NCI-H1930 (cell line): ENCODE data around the gene COMT.

ENCODE experiments used
- DNase-seq, 2 experiments: peaks; one replicate each; lab custom pipeline; 2025; lab: John Stamatoyannopoulos, UW

Gene COMT

DNA sequence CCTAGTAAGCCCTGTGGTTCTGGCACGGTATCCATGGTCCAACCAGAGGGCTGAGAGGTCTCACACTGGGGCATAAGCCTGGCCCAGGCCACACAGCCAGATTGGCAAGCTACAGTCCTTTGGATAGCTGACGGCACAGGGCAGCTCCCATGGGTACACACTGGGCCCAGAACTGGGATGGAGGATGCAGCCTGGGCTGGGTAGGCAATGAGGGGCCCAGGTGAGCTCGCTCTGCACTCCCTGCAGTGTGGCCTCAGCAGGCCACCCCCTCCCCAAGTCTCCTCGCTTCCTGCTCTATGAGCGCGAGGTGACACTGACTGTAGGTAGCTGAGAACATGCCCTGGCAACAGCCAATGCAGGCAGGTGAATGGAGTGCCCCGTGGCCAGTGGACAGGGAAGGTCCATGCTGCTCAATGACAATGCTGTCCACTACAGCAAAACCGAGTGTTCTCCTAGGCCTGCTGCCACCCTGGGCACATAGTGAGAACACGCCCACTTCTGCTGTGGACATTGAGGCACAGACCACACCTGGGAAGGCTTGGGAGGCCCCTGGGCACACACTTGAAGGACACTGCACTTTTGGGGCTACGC lies 71.3 kb downstream of the COMT start:
- DNase-seq, result no peak

DNA sequence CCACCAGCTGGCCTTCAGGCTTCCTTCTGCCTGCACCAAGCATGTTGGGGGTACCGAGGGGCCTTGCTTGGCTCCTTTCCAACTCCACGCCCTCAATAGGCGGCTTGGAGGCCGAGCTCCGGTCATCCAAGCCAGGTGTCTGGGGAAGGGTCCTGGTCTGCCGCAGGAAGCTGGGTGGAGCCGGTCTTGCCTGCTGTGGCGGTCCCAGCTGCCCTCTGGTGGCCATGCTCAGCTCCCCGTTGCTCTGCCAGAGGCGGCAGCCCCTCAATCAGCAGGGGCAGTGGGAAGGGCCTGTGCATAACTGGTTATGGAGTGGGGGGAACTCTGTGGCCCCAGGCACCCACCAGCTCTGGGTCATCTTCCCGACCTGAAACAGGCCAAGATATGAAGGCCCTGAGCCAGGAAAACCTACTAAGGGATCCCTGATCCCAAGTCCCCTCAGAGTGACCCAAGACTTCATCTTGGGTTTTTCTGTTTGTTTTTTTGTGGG lies 71.9 kb downstream of the COMT start:
- DNase-seq, result peak; percentile 15 to 17

DNA sequence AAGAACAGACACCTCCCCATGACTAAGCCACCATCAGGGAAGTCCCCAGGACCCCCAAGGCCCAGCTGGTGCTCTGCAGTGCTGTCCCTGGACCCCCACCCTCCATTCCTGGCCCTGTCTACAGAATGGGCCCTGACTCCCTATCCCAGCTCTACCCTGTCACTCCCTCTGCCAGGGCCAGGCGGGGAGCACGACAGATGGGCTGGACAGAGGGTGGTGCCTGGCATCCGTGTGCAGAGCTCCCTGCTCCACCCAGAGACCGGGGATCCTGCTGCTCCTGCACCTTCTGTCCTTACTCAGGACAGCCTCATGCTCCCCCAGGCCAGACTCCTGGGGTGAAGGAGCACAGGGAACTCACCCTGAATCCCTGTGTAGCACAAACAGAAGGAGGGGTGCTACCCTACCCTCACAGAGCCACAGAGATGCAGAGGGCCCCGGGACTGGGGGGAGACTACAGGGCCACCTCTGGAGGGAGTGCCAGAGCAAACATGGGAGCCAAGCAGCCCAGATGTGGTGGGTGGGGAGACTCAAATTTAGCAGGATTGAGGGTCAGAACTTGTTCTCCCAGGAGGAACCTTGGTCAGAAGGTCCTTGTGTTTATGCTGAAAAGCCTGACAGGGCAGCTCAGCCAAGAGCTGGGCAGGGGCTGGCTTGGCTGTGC lies 73.1 kb downstream of the COMT start:
- no peak for DNase-seq

DNA sequence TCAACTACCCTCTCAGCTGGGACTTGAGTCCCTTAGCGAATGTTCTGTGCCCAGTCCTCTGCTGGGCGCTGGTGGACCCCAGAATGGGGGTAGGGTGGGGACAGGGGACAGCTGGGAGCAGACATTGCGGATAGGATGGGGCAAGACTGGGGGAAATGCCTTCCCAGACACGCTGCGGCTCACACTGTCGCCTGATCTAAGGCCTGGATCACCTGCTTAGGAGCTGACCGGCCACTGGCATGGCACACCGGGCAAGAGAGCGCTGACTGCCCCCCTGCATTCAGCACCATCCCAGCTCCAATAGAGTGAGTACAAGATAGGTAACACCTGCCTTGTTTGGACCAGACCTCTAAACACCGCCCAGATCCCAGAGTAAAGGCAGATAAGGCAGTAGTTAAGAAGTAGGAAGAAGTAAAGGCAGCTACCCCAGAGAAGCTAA lies 73.6 kb downstream of the COMT start:
- DNase-seq, result no peak

DNA sequence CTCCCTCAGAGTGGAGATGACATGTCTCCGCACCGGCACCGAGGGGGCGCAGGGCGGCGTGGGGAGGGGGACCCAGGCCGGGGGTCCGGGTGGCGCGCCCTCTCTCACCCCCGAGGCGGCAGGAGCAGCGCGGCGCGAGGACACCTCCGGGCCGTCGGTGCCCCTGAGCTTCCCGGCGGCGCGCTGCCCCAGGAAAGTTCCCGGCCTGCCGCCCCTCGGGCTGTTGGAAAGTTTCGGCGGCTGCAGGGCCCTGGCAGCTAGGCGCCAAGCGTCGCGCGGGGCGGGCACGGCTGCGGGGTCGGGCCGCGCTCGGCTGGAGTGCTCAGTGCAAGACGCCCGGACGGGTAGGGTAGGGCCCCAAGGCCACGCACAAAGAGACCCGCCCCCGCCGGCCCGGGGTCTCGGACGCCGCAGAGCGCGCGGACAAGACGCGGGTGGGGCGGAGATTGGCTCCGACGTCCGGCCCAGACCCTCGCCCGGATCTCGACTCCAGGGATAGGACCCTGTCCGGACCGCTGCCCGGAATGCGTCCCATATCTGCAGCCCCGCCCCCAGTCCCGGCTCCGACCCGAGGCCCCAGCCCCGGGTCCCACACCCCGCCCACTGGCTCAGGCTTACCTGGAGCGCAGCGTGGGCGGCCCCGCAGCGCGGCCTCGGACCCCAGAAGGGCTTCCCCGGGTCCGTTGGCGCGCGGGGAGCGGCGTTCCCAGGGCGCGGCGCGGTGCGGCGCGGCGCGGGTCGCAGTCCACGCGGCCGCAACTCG lies 74.6 kb downstream of the COMT start:
- no peak for DNase-seq

DNA sequence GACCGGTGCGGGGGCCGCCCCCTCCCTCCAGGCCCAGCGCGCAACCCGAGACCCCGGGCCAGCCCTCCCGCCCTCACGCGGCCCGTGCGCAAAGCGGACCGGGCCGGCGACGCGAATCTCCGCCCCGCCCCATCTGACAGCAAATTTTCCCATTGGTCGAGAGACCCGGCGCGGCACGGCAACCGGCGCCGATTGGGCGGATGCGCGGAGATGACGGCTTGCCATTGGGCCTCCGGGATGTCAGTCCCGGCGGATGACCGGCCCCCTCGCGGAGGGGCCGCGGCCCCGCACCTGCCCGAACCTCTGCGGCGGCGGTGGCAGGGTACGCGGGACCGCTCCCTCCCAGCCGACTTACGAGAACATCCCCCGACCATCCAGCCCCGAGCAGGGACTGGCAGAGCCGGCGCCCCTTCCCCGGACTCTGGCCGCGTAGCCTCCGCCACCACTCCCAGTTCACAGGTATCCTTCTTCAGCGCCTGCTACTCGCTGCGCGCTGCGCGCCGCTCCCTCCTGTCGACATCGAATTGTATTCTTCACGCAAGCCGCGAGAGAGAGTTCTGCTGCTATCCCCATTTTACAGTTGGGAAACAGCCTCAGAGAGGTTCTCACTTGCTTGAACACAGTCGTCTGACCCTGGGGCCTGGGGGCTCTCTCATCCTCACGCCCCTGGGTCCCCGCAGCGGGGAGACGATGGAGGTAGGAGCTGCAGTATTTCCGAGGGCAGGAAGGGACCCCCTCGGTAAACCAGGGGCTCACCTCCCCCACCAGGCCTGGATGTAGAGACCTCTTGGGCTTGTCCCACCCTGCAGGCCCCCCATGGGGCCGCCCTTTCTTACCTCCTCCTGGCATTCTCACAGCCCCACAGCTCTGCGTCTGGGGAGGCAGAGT lies 75.4 kb downstream of the COMT start, which contains the start of gene ARVCF:
Gene ARVCF, minus strand, starts transcription at position 90 of the 888 bp plus-strand sequence. CDS start 26,029 bp downstream, outside the sequence.
- DNase-seq, result peak; percentile 64 to 94

DNA sequence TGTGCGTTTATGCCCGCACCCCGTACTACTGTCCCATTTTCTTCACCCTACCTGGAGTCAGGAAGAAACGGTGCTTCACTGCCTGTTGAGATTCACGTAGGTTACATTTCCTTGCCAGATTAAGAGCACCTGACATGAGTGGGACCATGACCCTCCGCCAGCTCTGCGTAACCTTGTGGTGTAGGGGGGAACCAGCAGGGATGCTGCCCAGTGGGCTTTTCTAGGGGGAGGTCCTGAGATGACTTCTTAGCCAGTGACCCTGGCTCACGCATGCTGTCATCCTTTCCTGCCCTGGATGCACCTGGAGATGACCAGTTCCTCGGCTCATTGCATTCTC lies 76.0 kb downstream of the COMT start:
- no peak for DNase-seq

DNA sequence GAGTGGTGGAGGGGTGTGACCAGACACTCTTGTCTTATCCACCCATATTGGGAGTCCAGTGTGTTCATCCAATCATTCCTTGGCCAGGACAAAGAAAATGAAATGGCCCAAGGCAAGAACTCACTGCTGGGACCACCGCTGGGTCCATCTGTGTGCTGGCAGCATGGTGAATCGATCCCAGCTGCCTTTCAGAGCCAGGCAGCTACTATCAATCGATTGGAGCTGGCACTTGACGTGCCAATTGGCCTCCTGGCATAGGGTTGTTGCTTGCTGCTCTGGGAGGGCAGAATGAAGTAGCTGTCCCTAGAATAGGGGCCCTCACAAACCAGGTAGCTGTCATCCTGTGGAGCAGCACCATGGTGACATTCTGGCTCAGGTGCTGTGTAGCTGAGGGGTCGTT lies 76.4 kb downstream of the COMT start:
- DNase-seq, result no peak
